Thyroid gland (tissue), 4 donors: ENCODE results near the gene CA6.

Experiments
- CTCF ChIP-seq, 6 experiments: fragments of 200-600 bp in 3 of 6; fragments of 450-650 bp in 3 of 6; sonication (generic) in 3 of 6; IDR thresholded peaks; one replicate each; pipeline ENCODE4 v1.5.1; 2016 to 2019; ENCODE audit warnings: antibody characterized with exemption in 6 of 6, mild to moderate bottlenecking in 2 of 6, inconsistent platforms in 1 of 6, moderate library complexity in 1 of 6
- POLR2A ChIP-seq, 2 donors: fragments of 450-650 bp; IDR thresholded peaks; one replicate each; pipeline ENCODE4 v1.6.1; 2017; ENCODE audit warnings: antibody characterized with exemption in 2 of 2, mild to moderate bottlenecking in 2 of 2, moderate library complexity in 1 of 2

GRCh38 chr1:8984990-8985389 lies 39.3 kb downstream of the CA6 start:
- no peak for TF ChIP-seq CTCF (IDR thresholded peaks at IDR 0.05)
- no peak for TF ChIP-seq POLR2A (IDR thresholded peaks at IDR 0.05)
